Esophagus (tissue), 2 donors: ENCODE measurements around the gene KCNT1. TPM values are rescaled to one million over a fixed set of nuclear protein-coding genes. Genes with fewer than 3 reads are reported as not detected.

Experiments
- H3K27ac ChIP-seq, 2 donors: one replicate each; pipeline ENCODE4 v1.5.1; 2013; ENCODE audit warnings: low read depth in 2 of 2, mild to moderate bottlenecking in 2 of 2, inconsistent platforms in 1 of 2, low read length in 1 of 2, moderate library complexity in 1 of 2
- H3K27me3 ChIP-seq, 2 donors: one replicate each; pipeline ENCODE4 v1.6.1; 2013; ENCODE audit warnings: low read length in 2 of 2, control low read depth in 1 of 2, mild to moderate bottlenecking in 1 of 2; ENCODE audit not compliant: insufficient read depth in 2 of 2, control insufficient read depth in 1 of 2
- H3K36me3 ChIP-seq, 2 donors: one replicate each; pipeline ENCODE4 v1.6.1; 2013; ENCODE audit warnings: low read length in 1 of 2; ENCODE audit not compliant: control insufficient read depth in 2 of 2, insufficient read depth in 2 of 2
- H3K4me1 ChIP-seq, 2 donors: one replicate each; pipeline ENCODE4 v1.6.1; 2013; ENCODE audit warnings: low read length in 1 of 2; ENCODE audit not compliant: control insufficient read depth in 2 of 2, insufficient read depth in 2 of 2
- H3K4me3 ChIP-seq, 2 donors: one replicate each; pipeline ENCODE4 v1.5.1; 2013; ENCODE audit warnings: low read length in 2 of 2, mild to moderate bottlenecking in 2 of 2, low read depth in 1 of 2, moderate library complexity in 1 of 2
- H3K9me3 ChIP-seq, 2 donors: one replicate each; pipeline ENCODE4 v1.6.1; 2013; ENCODE audit warnings: mild to moderate bottlenecking in 2 of 2, low read depth in 1 of 2, low read length in 1 of 2, moderate library complexity in 1 of 2; ENCODE audit not compliant: control insufficient read depth in 2 of 2, insufficient read depth in 1 of 2
- WGBS, 2 donors: extraction: QIAGEN DNeasy Blood & Tissue Kit; methylation state at CpG; one replicate each; pipeline ENCODE4 v1.1.7; 2013; 5-methylcytosine and 5-hydroxymethylcytosine counted together
- polyA plus RNA-seq, 2 donors: library from polyadenylated mRNA; stranded (reverse); fragments of 200-250 nt; gene quantifications; one replicate each; pipeline ENCODE4 v1.2.3, GENCODE V29; 2013
- donor health status: healthy with polysubstance abuse.
- donor health status: Bipolar disorder and iron deficiency.

The KCNT1 gene
- polyA plus RNA-seq, 2 donors = 0.06 to 0.14 TPM

- Histone ChIP-seq H3K36me3 (peaks cover 0 to 2% of the 10 kb centered on the region in 2 donors), H3K27ac (no peak overlapping the region), H3K4me1 (peaks cover 0 to 3% of the 10 kb centered on the region in 2 donors), H3K27me3 (no peaks in the 10 kb centered on the region), H3K9me3 (no peaks in the 10 kb centered on the region), H3K4me3 (no peak overlapping the region)
- 56 to 65% methylated on average over 18 to 22 of the region's 22 CpGs for WGBS, 2 donors
Measured at GRCh38 chr9:135796784-135797485, 95.0 kb downstream of the KCNT1 start.

- Histone ChIP-seq H3K4me3 (no peak overlapping the region), H3K27me3 (no peaks in the 10 kb centered on the region), H3K4me1 (peaks cover 0 to 3% of the 10 kb centered on the region in 2 donors), H3K9me3 (no peaks in the 10 kb centered on the region), H3K36me3 (peaks cover 0 to 2% of the 10 kb centered on the region in 2 donors), H3K27ac (no peak overlapping the region)
- WGBS, 2 donors = 40 to 41% methylated on average over 24 of the region's 24 CpGs
Measured at GRCh38 chr9:135797507-135798262, 95.7 kb downstream of the KCNT1 start.

GRCh38 chr9:135798263-135798585 lies 96.2 kb downstream of the KCNT1 start:
- WGBS, 2 donors = 77 to 82% methylated on average over 10 of the region's 10 CpGs
- Histone ChIP-seq H3K9me3 (no peaks in the 10 kb centered on the region), H3K27ac (no peak overlapping the region), H3K36me3 (peaks cover 0 to 2% of the 10 kb centered on the region in 2 donors), H3K27me3 (no peaks in the 10 kb centered on the region), H3K4me1 (peaks cover 0 to 3% of the 10 kb centered on the region in 2 donors), H3K4me3 (no peak overlapping the region)

GRCh38 chr9:135799261-135799660 lies 97.3 kb downstream of the KCNT1 start:
- H3K27ac ChIP-seq = no peak overlapping the region
- 94% methylated on average over 13 of the region's 13 CpGs for WGBS, 2 donors
- peaks cover 0 to 3% of the 10 kb centered on the region in 2 donors for H3K4me1 ChIP-seq
- no peaks in the 10 kb centered on the region for H3K9me3 ChIP-seq
- H3K36me3 ChIP-seq = peaks cover 0 to 2% of the 10 kb centered on the region in 2 donors
- H3K4me3 ChIP-seq = no peak overlapping the region
- H3K27me3 ChIP-seq = no peaks in the 10 kb centered on the region

- Histone ChIP-seq H3K9me3 (no peaks in the 10 kb centered on the region), H3K4me3 (no peak overlapping the region), H3K27ac (no peak overlapping the region), H3K27me3 (no peaks in the 10 kb centered on the region), H3K36me3 (peaks cover 0 to 2% of the 10 kb centered on the region in 2 donors), H3K4me1 (peaks cover 2 to 4% of the 10 kb centered on the region in 2 donors)
- WGBS, 2 donors = 90 to 92% methylated on average over 6 of the region's 6 CpGs
Measured at GRCh38 chr9:135801070-135801469, 99.1 kb downstream of the KCNT1 start.

- Histone ChIP-seq H3K9me3 (no peaks in the 10 kb centered on the region), H3K27ac (no peak overlapping the region), H3K4me1 (peaks cover 2% of the 10 kb centered on the region in 2 donors), H3K4me3 (no peak overlapping the region), H3K27me3 (no peaks in the 10 kb centered on the region), H3K36me3 (peaks cover 0 to 2% of the 10 kb centered on the region in 2 donors)
- WGBS, 2 donors = 58 to 61% methylated on average over 18 of the region's 18 CpGs
Measured at GRCh38 chr9:135802876-135803419, 101.0 kb downstream of the KCNT1 start.

GRCh38 chr9:135803441-135803840 lies 101.5 kb downstream of the KCNT1 start:
- Histone ChIP-seq H3K4me3 (no peak overlapping the region), H3K9me3 (no peaks in the 10 kb centered on the region), H3K4me1 (peaks cover 2% of the 10 kb centered on the region in 2 donors), H3K27ac (no peak overlapping the region), H3K27me3 (no peaks in the 10 kb centered on the region), H3K36me3 (peaks cover 0 to 2% of the 10 kb centered on the region in 2 donors)
- WGBS, 2 donors = 89 to 92% methylated on average over 10 of the region's 10 CpGs

GRCh38 chr9:135804581-135805421 lies 102.8 kb downstream of the KCNT1 start:
- Histone ChIP-seq H3K4me3 (no peak overlapping the region), H3K9me3 (no peaks in the 10 kb centered on the region), H3K36me3 (no peaks in the 10 kb centered on the region), H3K4me1 (peaks cover 2% of the 10 kb centered on the region in 2 donors), H3K27me3 (no peaks in the 10 kb centered on the region), H3K27ac (no peak overlapping the region)
- 81 to 83% methylated on average over 24 of the region's 24 CpGs for WGBS, 2 donors

- WGBS, 2 donors = 81 to 86% methylated on average over 22 of the region's 22 CpGs
- H3K9me3 ChIP-seq = no peaks in the 10 kb centered on the region
- peaks cover 0 to 6% of the 10 kb centered on the region in 2 donors for H3K36me3 ChIP-seq
- H3K27me3 ChIP-seq = no peaks in the 10 kb centered on the region
- H3K4me1 ChIP-seq = peaks cover 2% of the 10 kb centered on the region in 2 donors
- no peak overlapping the region for H3K4me3 ChIP-seq
- no peak overlapping the region for H3K27ac ChIP-seq
Measured at GRCh38 chr9:135805422-135806022, 103.5 kb downstream of the KCNT1 start.
